ENCODE data around the gene PGM1. TPM values are rescaled to one million over a fixed set of nuclear protein-coding genes. Genes with fewer than 3 reads are reported as not detected.

PGM1 gene
- total and polyA plus RNA-seq, 2 of the 13 experiments (the other 11 are each of a cell fraction or from before 2014, with no cell fraction given), result 51.6 to 105 TPM

GRCh38 chr1:63640633-63641567, 47.7 kb downstream of the PGM1 start (continued):
- no peak for TF ChIP-seq ZFP41 (CRISPR knock-in tag; IDR thresholded peaks at IDR 0.05; ENCODE audit: borderline replicate concordance)
- TF ChIP-seq MBNL3 (CRISPR knock-in tag; conservative IDR thresholded peaks at IDR 0.05), result no peak
- no peak for TF ChIP-seq ZFP62 (CRISPR knock-in tag; IDR thresholded peaks at IDR 0.05)
- no peak for TF ChIP-seq TGIF2 (CRISPR knock-in tag; IDR thresholded peaks at IDR 0.05)
- TF ChIP-seq DR1 (CRISPR knock-in tag; IDR thresholded peaks at IDR 0.05), result no peak
- no peak for TF ChIP-seq ZNF556 (CRISPR knock-in tag; IDR thresholded peaks at IDR 0.05; ENCODE audit: borderline replicate concordance)
- TF ChIP-seq ZNF280B (CRISPR knock-in tag; IDR thresholded peaks at IDR 0.05; ENCODE audit: borderline replicate concordance), result no peak
- peak; percentile 31; the same call in 1 of the 2 replicates for TF ChIP-seq ZNF362 (CRISPR knock-in tag; IDR thresholded peaks at IDR 0.05; ENCODE audit: borderline replicate concordance)
- TF ChIP-seq ZNF317 (CRISPR knock-in tag; IDR thresholded peaks at IDR 0.05), result no peak
- peak; percentile 87; the same call in 1 of the 2 replicates for TF ChIP-seq FOXJ3 (CRISPR knock-in tag; IDR thresholded peaks at IDR 0.05; ENCODE audit: borderline replicate concordance)
- no peak for TF ChIP-seq ZNF7 (CRISPR knock-in tag; IDR thresholded peaks at IDR 0.05)
- TF ChIP-seq RFX5 (IDR thresholded peaks at IDR 0.05; ENCODE audit: low read depth, low read length), result no peak
- no peak for TF ChIP-seq ELF1 (CRISPR knock-in tag; IDR thresholded peaks at IDR 0.05)
- no peak for TF ChIP-seq TCF7L2 (IDR thresholded peaks at IDR 0.05; ENCODE audit: low read depth, low read length)
- TF ChIP-seq HDAC1 (CRISPR knock-in tag; IDR thresholded peaks at IDR 0.05), result peak; percentile 51
- no peak for TF ChIP-seq MNT (IDR thresholded peaks at IDR 0.05)
- TF ChIP-seq KAT8 (CRISPR knock-in tag; IDR thresholded peaks at IDR 0.05), result peak; percentile 17; the same call in 1 of the 2 replicates
- TF ChIP-seq EHMT2 (IDR thresholded peaks at IDR 0.05; ENCODE audit: borderline replicate concordance, low read depth, low read length), result peak; percentile 58; the same call in 1 of the 2 replicates
- no peak for TF ChIP-seq ZNF770 (CRISPR knock-in tag; IDR thresholded peaks at IDR 0.05)
- 0 out of 2 replicates have a peak, but pooled peaks have one; percentile 21 for TF ChIP-seq ZNF124 (CRISPR knock-in tag; IDR thresholded peaks at IDR 0.05)
- TF ChIP-seq ZNF570 (CRISPR knock-in tag; IDR thresholded peaks at IDR 0.05; ENCODE audit: borderline replicate concordance), result no peak
- peak; percentile 68 for TF ChIP-seq NR2F6 (IDR thresholded peaks at IDR 0.05)
- peak; percentile 54; the same call in 1 of the 2 replicates for TF ChIP-seq NR2F6 (CRISPR knock-in tag; IDR thresholded peaks at IDR 0.05)
- TF ChIP-seq ZNF841 (CRISPR knock-in tag; IDR thresholded peaks at IDR 0.05; ENCODE audit: borderline replicate concordance), result no peak

Data from HepG2 (cell line).